GM12878 (cell line): Measurements from ENCODE around the gene MAD2L2. TPM values are rescaled to one million over a fixed set of nuclear protein-coding genes. Genes with fewer than 3 reads are reported as not detected.

Experiments used
- ATAC-seq: fragments of 200-7000 bp; cut with Tn5 transposase; 3 replicates; pipeline ENCODE4 v1.9.1; 2020; ENCODE audit warnings: mild to moderate bottlenecking, moderate library complexity
- BruUV-seq: library from RNA; stranded (reverse); fragments of 400-500 nt; replicated peaks from 2 replicates; lab custom pipeline; 2021; lab: Mats Ljungman, UMichigan
- CTCF ChIA-PET: fragments of 300-600 bp; sonication (Branson Sonifier 250); formaldehyde crosslinking; extraction: SDS; loops from one replicate; lab custom pipeline; 2021; ENCODE audit warnings: inconsistent platforms; lab: Yijun Ruan, JAX
- POLR2A ChIA-PET: fragments of 350-600 bp; formaldehyde crosslinking; extraction: SDS; loops from one replicate; lab custom pipeline; 2021; ENCODE audit warnings: inconsistent platforms; lab: Charles Lee
- RAD21 ChIA-PET: fragments of 300-600 bp; sonication (Branson Sonifier 250); formaldehyde crosslinking; loops from one replicate; lab custom pipeline; 2023; ENCODE audit warnings: antibody characterized with exemption; ENCODE audit not compliant: unreplicated experiment; lab: Charles Lee
- SMC1A ChIA-PET: fragments of 300-600 bp; sonication (Branson Sonifier 250); formaldehyde crosslinking; loops from one replicate; lab custom pipeline; 2023; ENCODE audit not compliant: unreplicated experiment, uncharacterized antibody; lab: Charles Lee
- DNase-seq: peaks from one replicate; pipeline ENCODE4 v3.0.0-alpha.2; 2011; ENCODE audit warnings: low read depth, low spot score
- FAIRE-seq: peaks from 3 replicates; lab custom pipeline; 2011; peaks lifted over from hg19 to GRCh38; lab: Jason Lieb, UNC
- H2AFZ ChIP-seq: 2 replicates; pipeline ENCODE4 v1.6.0; 2011; ENCODE audit warnings: low read depth, low read length, control low read depth; ENCODE audit not compliant: control insufficient read depth
- H3K27ac ChIP-seq: 2 replicates; pipeline ENCODE4 v1.5.1; 2011; ENCODE audit warnings: control low read depth; ENCODE audit not compliant: control insufficient read depth, insufficient read depth
- H3K27me3 ChIP-seq, 2 experiments: replicated peaks in 1 of 2; 2 replicates each; pipeline versions ENCODE4 v1.6.0 to v1.6.1; 2011; ENCODE audit warnings: low read length in 1 of 2; ENCODE audit not compliant: control insufficient read depth in 2 of 2, insufficient read depth in 2 of 2
- H3K36me3 ChIP-seq, 2 experiments: 2 replicates each; pipeline ENCODE4 v1.5.1; 2011; ENCODE audit warnings: low read length in 1 of 2; ENCODE audit not compliant: control insufficient read depth in 2 of 2, insufficient read depth in 2 of 2
- H3K4me1 ChIP-seq: 2 replicates; pipeline ENCODE4 v1.6.1; 2011; ENCODE audit warnings: mild to moderate bottlenecking, low read length, moderate library complexity, mixed read lengths; ENCODE audit not compliant: control insufficient read depth, insufficient read depth
- H3K4me2 ChIP-seq: 2 replicates; pipeline ENCODE4 v1.6.0; 2011; ENCODE audit warnings: control low read depth; ENCODE audit not compliant: control insufficient read depth, insufficient read depth
- H3K4me3 ChIP-seq: fragments of 200-600 bp; sonication (generic); 2 replicates; pipeline ENCODE4 v1.5.1; 2016
- H3K79me2 ChIP-seq: 2 replicates; pipeline ENCODE4 v1.6.0; 2011; ENCODE audit warnings: low read length; ENCODE audit not compliant: control insufficient read depth, insufficient read depth
- H3K9ac ChIP-seq: 2 replicates; pipeline ENCODE4 v1.8.0; 2011; ENCODE audit warnings: low read length, control low read depth, mixed read lengths; ENCODE audit not compliant: control insufficient read depth, insufficient read depth
- H3K9me3 ChIP-seq: replicated peaks from 3 replicates; pipeline ENCODE4 v1.5.1; 2011; ENCODE audit warnings: mild to moderate bottlenecking, low read length; ENCODE audit not compliant: control insufficient read depth, insufficient read depth
- H4K20me1 ChIP-seq: 2 replicates; pipeline ENCODE4 v1.6.0; 2011; ENCODE audit not compliant: control insufficient read depth, insufficient read depth
- EZH2 ChIP-seq: IDR thresholded peaks from 2 replicates; pipeline ENCODE4 v1.6.1; 2012; ENCODE audit warnings: low read depth, mild to moderate bottlenecking, control low read depth, inconsistent platforms, low read length, borderline replicate concordance; ENCODE audit not compliant: control insufficient read depth
- RBBP5 ChIP-seq: fragments of 200-600 bp; sonication (generic); conservative IDR thresholded peaks from 2 replicates; pipeline ENCODE4 v1.6.1; 2016
- SMC3 ChIP-seq: IDR thresholded peaks from 2 replicates; pipeline ENCODE4 v1.6.1; 2011; ENCODE audit warnings: low read length, improper control_type of control experiment, borderline replicate concordance
- TAF1 ChIP-seq: IDR thresholded peaks from 2 replicates; pipeline ENCODE4 v1.6.1; 2011; ENCODE audit warnings: mild to moderate bottlenecking, low read depth, low read length, borderline replicate concordance
- YY1 ChIP-seq: IDR thresholded peaks from 2 replicates; pipeline ENCODE4 v1.6.1; 2011; ENCODE audit warnings: low read depth, mild to moderate bottlenecking, low read length
- WGBS: methylation state at CpG from one replicate; pipeline ENCODE4 v1.1.6; 2016; ENCODE audit warnings: low lambda C conversion rate; ENCODE audit not compliant: insufficient replicate concordance, insufficient coverage; ENCODE audit errors: missing lambda C conversion rate; 5-methylcytosine and 5-hydroxymethylcytosine counted together
- in situ Hi-C: fragments of 300-500 bp; cut with MboI; formaldehyde crosslinking; loops from 9 replicates; pipeline ENCODE4 v1.14.3; 2018; ENCODE audit warnings: mixed read lengths
- intact Hi-C: fragments of 100-400 bp; cut with micrococcal nuclease; formaldehyde crosslinking; loops from one replicate; pipeline ENCODE4 v1.14.2; 2022; ENCODE audit not compliant: unreplicated experiment
- polyA plus RNA-seq, 11 experiments: library from polyadenylated mRNA; depleted of rRNA in 4 of 11; unstranded in 6 of 11; stranded (reverse) in 5 of 11; fragments of >200 nt; fragmentation: Nextera tagmentation in 4 of 11; fragmentation: Illumina TruSeq in 1 of 11; extraction: Ambion mirVana in 4 of 11; extraction: Trizol in 1 of 11; gene quantifications; 1 replicate in 1 of 11; 2 replicates in 10 of 11; pipeline versions ENCODE4 v1.2.1 to v1.2.3, GENCODE V29; 2011 to 2016; ENCODE audit warnings: inconsistent platforms in 2 of 11, missing spikeins in 2 of 11, low read depth in 1 of 11
- total RNA-seq, 4 experiments: library from RNA; depleted of rRNA in 3 of 4; stranded (reverse); fragments of >200 nt in 3 of 4; fragmentation: Illumina TruSeq in 1 of 4; extraction: Trizol in 1 of 4; gene quantifications; 2 replicates each; pipeline versions ENCODE4 v1.2.1 to v1.2.3, GENCODE V29; 2013 to 2021
- TF ChIP-seq, protein P1 (sequence below): fragments of 450-650 bp; IDR thresholded peaks from 2 replicates; pipeline ENCODE4 v1.6.1; 2017; ENCODE audit warnings: antibody characterized with exemption, mild to moderate bottlenecking, moderate library complexity
- TF ChIP-seq, protein P2 (sequence below): fragments of 150-350 bp; IDR thresholded peaks from 2 replicates; pipeline ENCODE4 v1.6.1; 2016; ENCODE audit warnings: low read depth, low read length

The MAD2L2 gene
- total and polyA plus RNA-seq, 10 of the 15 experiments (the other 5 are each of a cell fraction or from before 2014, with no cell fraction given) = 3.5 to 95.0 (median 53.2) TPM

DNA sequence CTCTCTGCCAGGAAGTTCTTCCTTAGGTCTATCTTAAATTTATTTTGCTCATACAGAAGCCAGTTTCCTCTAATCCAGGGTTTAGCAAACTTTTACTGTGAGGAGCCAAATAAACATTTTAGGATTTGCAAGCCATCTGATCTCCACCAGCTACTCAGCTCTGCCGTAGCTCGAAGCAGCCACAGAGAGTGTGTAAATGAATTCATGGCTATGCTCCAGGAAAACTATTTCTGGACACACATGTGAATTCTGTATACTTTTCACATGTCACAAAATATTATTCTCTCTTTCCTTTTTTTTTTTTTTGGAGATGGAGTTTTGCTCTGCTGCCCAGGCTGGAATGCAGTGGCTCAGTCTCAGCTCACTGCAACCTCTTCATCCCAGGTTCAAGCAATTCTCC, 41.6 kb upstream of the MAD2L2 start:
- FAIRE-seq (no peak), DNase-seq (no peak), ATAC-seq (no peak)
- Histone ChIP-seq H2AFZ (no peak overlapping the region), H3K4me2 (no peak overlapping the region), H3K36me3 (no peaks in the 10 kb centered on the region), H3K27ac (no peak overlapping the region), H3K9ac (no peak overlapping the region), H3K27me3 (no peaks in the 10 kb centered on the region), H4K20me1 (no peaks in the 10 kb centered on the region), H3K4me1 (peaks cover 5% of the 10 kb centered on the region; the same call in 1 of the 2 replicates), H3K9me3 (no peaks in the 10 kb centered on the region), H3K79me2 (no peaks in the 10 kb centered on the region), H3K4me3 (no peak overlapping the region)
- intact Hi-C loops (no loop called here), in situ Hi-C loops (no loop called here)
- BruUV-seq = no TSS peak
- WGBS = 81% methylated on average over 2 of the region's 2 CpGs
- CTCF ChIA-PET = interaction anchor here (1.0 to 3.9 kb wide), 4 partner anchors 11 to 72 kb away, joined by 3 to 34 read pairs (median 7); partner anchors contain the start of gene FBXO6
- no peak for TF ChIP-seq SMC3
- TF ChIP-seq, protein P1, sequence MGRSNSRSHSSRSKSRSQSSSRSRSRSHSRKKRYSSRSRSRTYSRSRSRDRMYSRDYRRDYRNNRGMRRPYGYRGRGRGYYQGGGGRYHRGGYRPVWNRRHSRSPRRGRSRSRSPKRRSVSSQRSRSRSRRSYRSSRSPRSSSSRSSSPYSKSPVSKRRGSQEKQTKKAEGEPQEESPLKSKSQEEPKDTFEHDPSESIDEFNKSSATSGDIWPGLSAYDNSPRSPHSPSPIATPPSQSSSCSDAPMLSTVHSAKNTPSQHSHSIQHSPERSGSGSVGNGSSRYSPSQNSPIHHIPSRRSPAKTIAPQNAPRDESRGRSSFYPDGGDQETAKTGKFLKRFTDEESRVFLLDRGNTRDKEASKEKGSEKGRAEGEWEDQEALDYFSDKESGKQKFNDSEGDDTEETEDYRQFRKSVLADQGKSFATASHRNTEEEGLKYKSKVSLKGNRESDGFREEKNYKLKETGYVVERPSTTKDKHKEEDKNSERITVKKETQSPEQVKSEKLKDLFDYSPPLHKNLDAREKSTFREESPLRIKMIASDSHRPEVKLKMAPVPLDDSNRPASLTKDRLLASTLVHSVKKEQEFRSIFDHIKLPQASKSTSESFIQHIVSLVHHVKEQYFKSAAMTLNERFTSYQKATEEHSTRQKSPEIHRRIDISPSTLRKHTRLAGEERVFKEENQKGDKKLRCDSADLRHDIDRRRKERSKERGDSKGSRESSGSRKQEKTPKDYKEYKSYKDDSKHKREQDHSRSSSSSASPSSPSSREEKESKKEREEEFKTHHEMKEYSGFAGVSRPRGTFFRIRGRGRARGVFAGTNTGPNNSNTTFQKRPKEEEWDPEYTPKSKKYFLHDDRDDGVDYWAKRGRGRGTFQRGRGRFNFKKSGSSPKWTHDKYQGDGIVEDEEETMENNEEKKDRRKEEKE = no peak
- TF ChIP-seq EZH2 = no peak
- no peak for TF ChIP-seq RBBP5
- TF ChIP-seq, protein P2, sequence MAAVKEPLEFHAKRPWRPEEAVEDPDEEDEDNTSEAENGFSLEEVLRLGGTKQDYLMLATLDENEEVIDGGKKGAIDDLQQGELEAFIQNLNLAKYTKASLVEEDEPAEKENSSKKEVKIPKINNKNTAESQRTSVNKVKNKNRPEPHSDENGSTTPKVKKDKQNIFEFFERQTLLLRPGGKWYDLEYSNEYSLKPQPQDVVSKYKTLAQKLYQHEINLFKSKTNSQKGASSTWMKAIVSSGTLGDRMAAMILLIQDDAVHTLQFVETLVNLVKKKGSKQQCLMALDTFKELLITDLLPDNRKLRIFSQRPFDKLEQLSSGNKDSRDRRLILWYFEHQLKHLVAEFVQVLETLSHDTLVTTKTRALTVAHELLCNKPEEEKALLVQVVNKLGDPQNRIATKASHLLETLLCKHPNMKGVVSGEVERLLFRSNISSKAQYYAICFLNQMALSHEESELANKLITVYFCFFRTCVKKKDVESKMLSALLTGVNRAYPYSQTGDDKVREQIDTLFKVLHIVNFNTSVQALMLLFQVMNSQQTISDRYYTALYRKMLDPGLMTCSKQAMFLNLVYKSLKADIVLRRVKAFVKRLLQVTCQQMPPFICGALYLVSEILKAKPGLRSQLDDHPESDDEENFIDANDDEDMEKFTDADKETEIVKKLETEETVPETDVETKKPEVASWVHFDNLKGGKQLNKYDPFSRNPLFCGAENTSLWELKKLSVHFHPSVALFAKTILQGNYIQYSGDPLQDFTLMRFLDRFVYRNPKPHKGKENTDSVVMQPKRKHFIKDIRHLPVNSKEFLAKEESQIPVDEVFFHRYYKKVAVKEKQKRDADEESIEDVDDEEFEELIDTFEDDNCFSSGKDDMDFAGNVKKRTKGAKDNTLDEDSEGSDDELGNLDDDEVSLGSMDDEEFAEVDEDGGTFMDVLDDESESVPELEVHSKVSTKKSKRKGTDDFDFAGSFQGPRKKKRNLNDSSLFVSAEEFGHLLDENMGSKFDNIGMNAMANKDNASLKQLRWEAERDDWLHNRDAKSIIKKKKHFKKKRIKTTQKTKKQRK = no peak
- no peak for TF ChIP-seq TAF1
- TF ChIP-seq YY1 = no peak
- RAD21 ChIA-PET = interaction anchor here (0.9 kb wide), 1 partner anchor 73 kb away, joined by 5 read pairs; no protein-coding TSS in a partner anchor
- POLR2A ChIA-PET = interaction anchor here (0.6 to 0.7 kb wide), 2 partner anchors 36 to 61 kb away, joined by 3 to 4 read pairs; no protein-coding TSS in a partner anchor
- SMC1A ChIA-PET = interaction anchor here (1.3 to 2.2 kb wide), 3 partner anchors 15 to 72 kb away, joined by 3 to 8 read pairs (median 4); partner anchors contain the start of gene FBXO6
